NK-92 (cell line): ENCODE measurements around the gene CLCN6.

ENCODE experiments used
- DNase-seq: peaks from one replicate; lab custom pipeline; 2025; ENCODE audit not compliant: unreplicated experiment; lab: John Stamatoyannopoulos, UW

CLCN6 gene

GRCh38 chr1:11847667-11848372 lies 41.8 kb downstream of the CLCN6 start, which contains the start of gene NPPA:
Gene NPPA (minus strand): TSS chr1:11847783. CDS start chr1:11847684, 99 bp downstream.
- no peak for DNase-seq

- no peak for DNase-seq
Measured at GRCh38 chr1:11848373-11848700, 42.3 kb downstream of the CLCN6 start.

- no peak for DNase-seq
Measured at GRCh38 chr1:11850156-11850555, 44.2 kb downstream of the CLCN6 start.

GRCh38 chr1:11851180-11851579 lies 45.2 kb downstream of the CLCN6 start:
- no peak for DNase-seq

- DNase-seq: no peak
Measured at GRCh38 chr1:11854519-11854918, 48.5 kb downstream of the CLCN6 start.

GRCh38 chr1:11855430-11855829 lies 49.4 kb downstream of the CLCN6 start:
- DNase-seq: no peak

GRCh38 chr1:11856698-11857097 lies 50.7 kb downstream of the CLCN6 start:
- no peak for DNase-seq

- no peak for DNase-seq
Measured at GRCh38 chr1:11857164-11857851, 51.3 kb downstream of the CLCN6 start.

GRCh38 chr1:11858158-11858557 lies 52.2 kb downstream of the CLCN6 start:
- no peak for DNase-seq

GRCh38 chr1:11858613-11858967 lies 52.6 kb downstream of the CLCN6 start, which contains the start of gene NPPB:
Gene NPPB (minus strand): TSS chr1:11858945. CDS start chr1:11858833, 112 bp downstream.
- DNase-seq: no peak

- no peak for DNase-seq
Measured at GRCh38 chr1:11858968-11859871, 53.2 kb downstream of the CLCN6 start.

GRCh38 chr1:11860083-11860482 lies 54.1 kb downstream of the CLCN6 start:
- DNase-seq: no peak

- DNase-seq: no peak
Measured at GRCh38 chr1:11860587-11860986, 54.6 kb downstream of the CLCN6 start.

GRCh38 chr1:11862890-11863289 lies 56.9 kb downstream of the CLCN6 start:
- DNase-seq: no peak

- no peak for DNase-seq
Measured at GRCh38 chr1:11868331-11868980, 62.5 kb downstream of the CLCN6 start.

GRCh38 chr1:11869104-11869503 lies 63.1 kb downstream of the CLCN6 start:
- DNase-seq: no peak

GRCh38 chr1:11869650-11870207 lies 63.7 kb downstream of the CLCN6 start:
- no peak for DNase-seq

- DNase-seq: no peak
Measured at GRCh38 chr1:11872545-11872944, 66.6 kb downstream of the CLCN6 start.

GRCh38 chr1:11873395-11874257 lies 67.6 kb downstream of the CLCN6 start:
- no peak for DNase-seq

GRCh38 chr1:11874258-11874562 lies 68.2 kb downstream of the CLCN6 start:
- DNase-seq: no peak
